Pulmonary artery endothelial cell (primary cell): Measurements from ENCODE around the gene LMTK2. TPM values are rescaled to one million over a fixed set of nuclear protein-coding genes. Genes with fewer than 3 reads are reported as not detected.

Experiments used
- DNase-seq: peaks from one replicate; pipeline ENCODE4 v3.0.0-alpha.2; 2011; ENCODE audit warnings: low read depth, low spot score
- total RNA-seq: library from RNA; depleted of rRNA; stranded (reverse); fragments of >200 nt; gene quantifications from 2 replicates; pipeline ENCODE4 v1.2.3, GENCODE V29; 2014

The LMTK2 gene
- total RNA-seq, 1 donor from 2014 or later: 10.4 TPM

GRCh38 chr7:98137134-98137825 lies 30.6 kb downstream of the LMTK2 start:
- no peak for DNase-seq

- no peak for DNase-seq
Observed at GRCh38 chr7:98137826-98138151, 31.1 kb downstream of the LMTK2 start.

- no peak for DNase-seq
Observed at GRCh38 chr7:98138672-98139071, 32.0 kb downstream of the LMTK2 start.

- DNase-seq: no peak
Observed at GRCh38 chr7:98142658-98143057, 36.0 kb downstream of the LMTK2 start.

GRCh38 chr7:98148607-98149006 lies 41.9 kb downstream of the LMTK2 start:
- no peak for DNase-seq

- DNase-seq: no peak
Observed at GRCh38 chr7:98149116-98149692, 42.5 kb downstream of the LMTK2 start.

- no peak for DNase-seq
Observed at GRCh38 chr7:98151884-98152283, 45.2 kb downstream of the LMTK2 start.

GRCh38 chr7:98156700-98157099 lies 50.0 kb downstream of the LMTK2 start:
- DNase-seq: no peak

GRCh38 chr7:98157761-98158160 lies 51.1 kb downstream of the LMTK2 start:
- no peak for DNase-seq

GRCh38 chr7:98162758-98163157 lies 56.1 kb downstream of the LMTK2 start:
- DNase-seq: no peak

- no peak for DNase-seq
Observed at GRCh38 chr7:98163269-98163668, 56.6 kb downstream of the LMTK2 start.

GRCh38 chr7:98163704-98164494 lies 57.2 kb downstream of the LMTK2 start:
- no peak for DNase-seq

- no peak for DNase-seq
Observed at GRCh38 chr7:98165827-98166667, 59.4 kb downstream of the LMTK2 start.

- DNase-seq: no peak
Observed at GRCh38 chr7:98166668-98166970, 60.0 kb downstream of the LMTK2 start.

- DNase-seq: no peak
Observed at GRCh38 chr7:98167653-98168052, 61.0 kb downstream of the LMTK2 start.

GRCh38 chr7:98168181-98168903 lies 61.7 kb downstream of the LMTK2 start:
- DNase-seq: no peak

- no peak for DNase-seq
Observed at GRCh38 chr7:98168904-98169621, 62.4 kb downstream of the LMTK2 start.

GRCh38 chr7:98170966-98171365 lies 64.3 kb downstream of the LMTK2 start:
- DNase-seq: no peak

GRCh38 chr7:98171449-98171848 lies 64.8 kb downstream of the LMTK2 start:
- no peak for DNase-seq

GRCh38 chr7:98174334-98175259 lies 67.9 kb downstream of the LMTK2 start:
- no peak for DNase-seq
